ENCODE measurements around the gene RAB11FIP4. TPM values are rescaled to one million over a fixed set of nuclear protein-coding genes. Genes with fewer than 3 reads are reported as not detected.

Gene RAB11FIP4
- total RNA-seq, 1 experiment from 2014 or later: 15.1 TPM

GRCh38 chr17:31568121-31568520 lies 176.6 kb downstream of the RAB11FIP4 start:
- no peak overlapping the region for H2AFZ ChIP-seq (ENCODE audit: low read depth, low read length, poor library complexity, severe bottlenecking)
- peaks cover 3 to 20% of the 10 kb centered on the region in 2 experiments; a peak in 3 of 4 replicates for H3K4me1 ChIP-seq (ENCODE audit: control insufficient read depth in 1 of 2, insufficient read depth in 2 of 2, low read length in 2 of 2)
- no peaks in the 10 kb centered on the region for H3K9me2 ChIP-seq (ENCODE audit: insufficient read depth)
- no peaks in the 10 kb centered on the region for H4K20me1 ChIP-seq (ENCODE audit: insufficient read depth)
- H3K4me2 ChIP-seq (ENCODE audit: low read length): no peak overlapping the region
- H3K36me3 ChIP-seq (ENCODE audit: control insufficient read depth in 1 of 2, insufficient read depth in 2 of 2, low read length in 2 of 2): no peaks in the 10 kb centered on the region
- POLR2A ChIA-PET: no interaction called here
- H3K4me3 ChIP-seq (replicated peaks in 1 of 2; ENCODE audit: low read depth in 1 of 2, low read length in 2 of 2): no peak overlapping the region
- H3K9me3 ChIP-seq (ENCODE audit: control insufficient read depth in 1 of 2, insufficient read depth in 1 of 2, low read depth in 1 of 2, low read length in 2 of 2): no peaks in the 10 kb centered on the region
- no peak overlapping the region for H3K9ac ChIP-seq (ENCODE audit: low read length)
- TF ChIP-seq JUND (IDR thresholded peaks at IDR 0.05): no peak
- no peak for TF ChIP-seq REST (IDR thresholded peaks at IDR 0.05; ENCODE audit: low read depth)
- no peak for TF ChIP-seq EGR1 (IDR thresholded peaks at IDR 0.05; ENCODE audit: low read depth)
- no peak for TF ChIP-seq MAX (IDR thresholded peaks at IDR 0.05)
- TF ChIP-seq ZNF274 (IDR thresholded peaks at IDR 0.05; ENCODE audit: low read depth, low read length): no peak
- TF ChIP-seq CBX3 (IDR thresholded peaks at IDR 0.05; ENCODE audit: low read depth): no peak
- TF ChIP-seq RAD21 (IDR thresholded peaks at IDR 0.05; ENCODE audit: low read depth): no peak
- TF ChIP-seq FOSL1 (IDR thresholded peaks at IDR 0.05; ENCODE audit: low read depth): no peak
- no peak for TF ChIP-seq POLR2A (IDR thresholded peaks at IDR 0.05; ENCODE audit: borderline replicate concordance, extremely low read depth, insufficient read depth, insufficient read length)
- TF ChIP-seq SRF (IDR thresholded peaks at IDR 0.05; ENCODE audit: low read depth): no peak
- no peak for TF ChIP-seq ZBTB33 (IDR thresholded peaks at IDR 0.05; ENCODE audit: extremely low read depth, insufficient replicate concordance, low read length)
- TF ChIP-seq POLR2AphosphoS5 (IDR thresholded peaks at IDR 0.05; ENCODE audit: low read depth, low read length): no peak
- no peak for TF ChIP-seq YY1 (IDR thresholded peaks at IDR 0.05; ENCODE audit: extremely low read depth, insufficient replicate concordance, low read depth, low read length)
- no peaks in the 10 kb centered on the region for H3K27me3 ChIP-seq (ENCODE audit: insufficient read depth, low read length)
- BruUV-seq (replicated peaks): no TSS peak
- CTCF ChIA-PET: no interaction called here
- no peak overlapping the region for H3K27ac ChIP-seq (ENCODE audit: low read depth, low read length)
- no peak for ATAC-seq
- RAD21 ChIA-PET (ENCODE audit: low non-redundant PET in 1 of 2, low total read pairs in 2 of 2, uncharacterized antibody in 2 of 2, unreplicated experiment in 2 of 2): no interaction called here
- H3K79me2 ChIP-seq (ENCODE audit: insufficient read depth, low read length): no peaks in the 10 kb centered on the region
- DNase-seq (ENCODE audit: low read depth, low spot score): no peak
- intact Hi-C loops (cut with micrococcal nuclease): no loop called here

Data from HCT116 (cell line).